Measurements from ENCODE around the gene FMNL2. TPM values are rescaled to one million over a fixed set of nuclear protein-coding genes. Genes with fewer than 3 reads are reported as not detected.
A peak's percentile ranks its signal among the peaks of the same experiment; 100 is the strongest.

Gene FMNL2
- total RNA-seq, 4 donors from 2014 or later, result 37.7 to 60.9 (median 52.1) TPM

- TF ChIP-seq CTCF (IDR thresholded peaks at IDR 0.05) (no peak), POLR2A (IDR thresholded peaks at IDR 0.05) (no peak)
- peaks cover 5 to 14% of the 10 kb centered on the region in 2 donors for H3K4me1 ChIP-seq
- H3K27me3 ChIP-seq, result no peaks in the 10 kb centered on the region
- WGBS, 2 donors, result 91 to 92% methylated on average over 2 of the region's 2 CpGs
- intact Hi-C loops (cut with DNase I), result no loop called here
- no peaks in the 10 kb centered on the region for H3K9me3 ChIP-seq
- H3K4me3 ChIP-seq (replicated peaks in 1 of 3), result no peak overlapping the region
- no peak for DNase-seq
- no peak overlapping the region for H3K27ac ChIP-seq
- no peaks in the 10 kb centered on the region for H3K36me3 ChIP-seq
Measured at GRCh38 chr2:152562198-152562884, 227.4 kb downstream of the FMNL2 start.

GRCh38 chr2:152563764-152564163 lies 228.8 kb downstream of the FMNL2 start:
- Histone ChIP-seq H3K36me3 (no peaks in the 10 kb centered on the region), H3K4me1 (peaks cover 3 to 9% of the 10 kb centered on the region in 2 donors), H3K4me3 (replicated peaks in 1 of 3) (no peak overlapping the region), H3K9me3 (no peaks in the 10 kb centered on the region), H3K27me3 (no peaks in the 10 kb centered on the region), H3K27ac (no peak overlapping the region)
- WGBS, 2 donors, result 81 to 91% methylated on average over 5 of the region's 5 CpGs
- no peak for DNase-seq
- intact Hi-C loops (cut with DNase I), result no loop called here
- TF ChIP-seq POLR2A (IDR thresholded peaks at IDR 0.05) (no peak), CTCF (IDR thresholded peaks at IDR 0.05) (no peak)

- H3K27me3 ChIP-seq, result no peaks in the 10 kb centered on the region
- H3K36me3 ChIP-seq, result no peaks in the 10 kb centered on the region
- WGBS, 2 donors, result 88 to 97% methylated on average over 4 of the region's 4 CpGs
- no peak for TF ChIP-seq CTCF (IDR thresholded peaks at IDR 0.05)
- peaks cover 3 to 9% of the 10 kb centered on the region in 2 donors for H3K4me1 ChIP-seq
- DNase-seq, result no peak
- H3K27ac ChIP-seq, result no peak overlapping the region
- no peak overlapping the region for H3K4me3 ChIP-seq (replicated peaks in 1 of 3)
- no peaks in the 10 kb centered on the region for H3K9me3 ChIP-seq
- intact Hi-C loops (cut with DNase I), result no loop called here
Measured at GRCh38 chr2:152564754-152565551, 230.0 kb downstream of the FMNL2 start.

- H3K9me3 ChIP-seq, result no peaks in the 10 kb centered on the region
- intact Hi-C loops (cut with DNase I), result no loop called here
- no peaks in the 10 kb centered on the region for H3K36me3 ChIP-seq
- no peaks in the 10 kb centered on the region for H3K27me3 ChIP-seq
- DNase-seq, result peak; percentile 54 to 62
- 61 to 69% methylated on average over 9 of the region's 9 CpGs for WGBS, 2 donors
- TF ChIP-seq POLR2A (IDR thresholded peaks at IDR 0.05), result no peak
- no peak for TF ChIP-seq CTCF (IDR thresholded peaks at IDR 0.05)
- peak overlapping the region; percentile 17 to 39 (median 37) for H3K27ac ChIP-seq
- peaks cover 5 to 12% of the 10 kb centered on the region in 2 donors for H3K4me1 ChIP-seq
- no peak overlapping the region for H3K4me3 ChIP-seq (replicated peaks in 1 of 3)
Measured at GRCh38 chr2:152565884-152566727, 231.1 kb downstream of the FMNL2 start.

Measured in thyroid gland (tissue), 4 donors.